ENCODE results near the gene PRKCD.

The PRKCD gene

DNA sequence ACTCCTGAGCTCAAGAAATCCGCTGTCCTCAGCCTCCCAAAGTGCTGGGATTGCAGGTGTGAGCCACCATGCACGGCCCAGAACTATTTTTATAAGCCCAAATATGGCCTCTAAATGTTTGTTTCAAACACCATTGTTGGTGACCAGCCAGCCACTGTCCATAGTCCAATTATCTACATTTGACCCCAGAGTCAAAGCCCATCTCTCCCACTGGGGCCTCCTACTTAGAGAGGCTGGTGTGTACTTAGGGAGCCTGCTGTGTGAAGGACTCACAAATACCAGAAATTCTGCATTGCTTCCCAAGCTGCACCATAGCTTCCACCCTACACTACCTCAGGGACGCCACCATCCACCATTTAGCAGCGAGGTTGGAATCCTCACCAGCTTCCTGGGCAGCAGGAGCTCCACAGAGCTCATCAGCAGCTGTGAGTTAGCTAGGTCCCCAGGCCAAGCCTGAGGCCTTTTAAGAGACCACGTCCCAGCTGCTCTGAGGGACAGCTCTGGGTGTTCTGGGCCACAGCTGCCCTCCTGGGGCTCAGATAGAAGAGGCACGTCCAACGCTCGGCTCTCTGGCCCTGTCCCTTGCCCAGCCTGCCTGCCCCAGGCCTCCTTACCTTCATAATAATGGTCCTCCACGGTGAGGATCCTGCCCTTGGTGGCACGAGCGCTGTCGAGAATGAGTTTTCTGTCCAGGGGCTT, 65.3 kb downstream of the PRKCD start:
- TF ChIP-seq, protein P1, sequence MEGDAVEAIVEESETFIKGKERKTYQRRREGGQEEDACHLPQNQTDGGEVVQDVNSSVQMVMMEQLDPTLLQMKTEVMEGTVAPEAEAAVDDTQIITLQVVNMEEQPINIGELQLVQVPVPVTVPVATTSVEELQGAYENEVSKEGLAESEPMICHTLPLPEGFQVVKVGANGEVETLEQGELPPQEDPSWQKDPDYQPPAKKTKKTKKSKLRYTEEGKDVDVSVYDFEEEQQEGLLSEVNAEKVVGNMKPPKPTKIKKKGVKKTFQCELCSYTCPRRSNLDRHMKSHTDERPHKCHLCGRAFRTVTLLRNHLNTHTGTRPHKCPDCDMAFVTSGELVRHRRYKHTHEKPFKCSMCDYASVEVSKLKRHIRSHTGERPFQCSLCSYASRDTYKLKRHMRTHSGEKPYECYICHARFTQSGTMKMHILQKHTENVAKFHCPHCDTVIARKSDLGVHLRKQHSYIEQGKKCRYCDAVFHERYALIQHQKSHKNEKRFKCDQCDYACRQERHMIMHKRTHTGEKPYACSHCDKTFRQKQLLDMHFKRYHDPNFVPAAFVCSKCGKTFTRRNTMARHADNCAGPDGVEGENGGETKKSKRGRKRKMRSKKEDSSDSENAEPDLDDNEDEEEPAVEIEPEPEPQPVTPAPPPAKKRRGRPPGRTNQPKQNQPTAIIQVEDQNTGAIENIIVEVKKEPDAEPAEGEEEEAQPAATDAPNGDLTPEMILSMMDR (IDR thresholded peaks at IDR 0.05), result no peak

DNA sequence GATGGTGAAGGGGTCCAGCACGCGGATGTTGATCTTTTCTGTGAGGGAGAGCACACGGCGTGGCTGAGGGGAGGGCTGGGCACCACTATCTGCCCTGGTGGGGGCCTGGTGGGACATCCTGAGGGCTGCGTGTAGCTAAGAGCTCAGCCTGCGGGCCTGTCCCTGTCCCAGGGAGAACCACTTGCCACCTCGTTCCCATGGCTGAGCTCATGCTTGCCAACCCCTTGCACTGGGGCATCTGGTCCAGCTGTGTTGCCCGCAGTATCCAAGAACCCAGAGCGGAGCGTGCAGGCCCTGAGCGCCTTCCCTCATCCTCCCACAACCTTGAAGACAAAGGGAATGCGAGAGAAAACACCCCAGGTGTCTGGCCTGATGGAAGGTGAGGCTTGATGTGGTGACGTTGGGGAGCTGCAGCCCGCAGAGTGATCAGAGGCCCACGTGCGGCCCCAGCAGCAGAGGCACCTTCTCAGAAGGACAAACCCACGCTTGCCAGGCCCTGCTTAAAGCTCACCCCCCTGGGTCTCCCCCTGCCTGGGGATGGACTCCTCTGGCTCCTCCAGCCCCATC, 65.9 kb downstream of the PRKCD start:
- TF ChIP-seq, protein P1 (IDR thresholded peaks at IDR 0.05), result no peak

DNA sequence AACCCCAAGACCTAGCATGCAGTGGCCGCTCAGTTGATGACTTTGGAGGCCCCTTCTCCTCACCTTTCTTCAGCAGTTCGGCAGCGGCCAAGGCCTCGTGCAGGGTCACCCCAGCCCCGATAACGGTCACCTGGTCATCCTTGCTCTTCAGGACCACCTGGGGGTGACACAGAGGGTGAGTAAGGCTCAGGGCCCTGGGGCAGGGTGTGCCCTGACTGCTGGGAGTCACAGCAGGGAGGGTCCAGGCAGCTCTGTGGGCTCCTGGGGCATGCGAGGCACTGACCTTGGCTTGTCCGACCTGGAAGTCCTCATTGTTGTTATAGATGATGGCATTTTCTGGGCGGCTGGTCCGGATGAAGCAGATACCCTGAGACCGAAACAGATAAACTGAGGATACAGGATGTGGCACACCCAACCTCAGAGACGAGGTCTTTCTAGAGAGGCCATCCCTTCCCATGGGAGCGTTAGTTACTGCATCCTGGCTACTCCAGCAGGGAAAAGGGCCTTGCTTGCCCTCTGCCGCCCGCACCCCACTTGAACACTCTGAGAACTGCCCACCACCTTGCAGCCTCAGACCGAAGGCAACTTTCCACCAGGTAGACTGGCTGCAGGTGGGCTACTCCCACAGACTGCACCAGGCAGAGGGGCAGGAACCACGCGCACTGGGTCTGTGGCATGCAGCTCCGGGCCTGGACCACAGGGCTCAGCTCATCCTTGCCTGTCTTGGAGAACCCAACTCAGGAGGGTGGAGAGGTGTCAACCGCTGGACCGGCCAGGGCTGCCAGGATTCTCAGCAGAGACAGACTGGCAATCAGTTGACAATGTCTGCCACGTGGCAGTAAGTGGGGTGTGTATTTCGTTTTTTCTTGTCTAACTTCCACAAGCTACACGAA, 67.2 kb downstream of the PRKCD start:
- TF ChIP-seq, protein P1 (IDR thresholded peaks at IDR 0.05), result no peak

DNA sequence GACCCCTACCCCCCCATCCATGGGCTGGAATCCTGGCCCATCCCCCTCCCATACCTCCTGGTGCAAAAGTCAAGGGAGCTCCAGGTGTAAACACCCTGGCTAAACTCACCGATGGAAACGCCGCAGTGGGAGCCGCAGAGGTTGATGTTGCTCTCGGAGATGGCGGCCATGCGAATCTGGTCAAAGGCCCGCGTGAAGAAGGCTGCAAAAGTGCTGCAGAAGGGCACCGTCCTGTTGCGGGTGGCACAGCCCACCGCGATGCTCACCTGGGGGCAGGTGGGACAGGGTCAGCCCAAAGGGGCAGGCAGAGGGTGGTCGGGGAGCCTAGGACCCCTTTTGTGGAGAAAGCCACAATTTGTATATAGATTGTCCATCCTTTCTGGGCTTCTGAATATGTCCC, 68.2 kb downstream of the PRKCD start:
- TF ChIP-seq, protein P1 (IDR thresholded peaks at IDR 0.05), result no peak

DNA sequence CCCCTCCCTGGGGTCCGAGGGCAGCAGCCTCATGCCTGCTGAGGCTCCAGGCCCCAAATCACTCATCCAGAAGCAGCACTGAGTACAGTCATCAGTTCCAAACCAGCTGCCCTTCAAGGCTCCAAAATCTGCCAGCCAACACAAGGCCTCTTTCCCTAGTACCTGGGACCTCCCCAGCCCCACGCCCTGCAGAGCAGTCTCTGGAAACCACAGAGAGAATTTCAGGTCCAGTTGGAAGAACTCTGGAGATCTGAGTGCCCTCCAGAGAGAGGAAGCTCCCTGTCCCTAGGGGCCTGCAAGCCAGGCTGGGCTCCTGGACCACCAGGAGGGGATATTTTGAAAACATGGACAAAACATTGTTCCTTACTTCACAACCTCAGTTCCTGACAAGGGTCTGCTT, 68.6 kb downstream of the PRKCD start:
- TF ChIP-seq, protein P1 (IDR thresholded peaks at IDR 0.05), result no peak

DNA sequence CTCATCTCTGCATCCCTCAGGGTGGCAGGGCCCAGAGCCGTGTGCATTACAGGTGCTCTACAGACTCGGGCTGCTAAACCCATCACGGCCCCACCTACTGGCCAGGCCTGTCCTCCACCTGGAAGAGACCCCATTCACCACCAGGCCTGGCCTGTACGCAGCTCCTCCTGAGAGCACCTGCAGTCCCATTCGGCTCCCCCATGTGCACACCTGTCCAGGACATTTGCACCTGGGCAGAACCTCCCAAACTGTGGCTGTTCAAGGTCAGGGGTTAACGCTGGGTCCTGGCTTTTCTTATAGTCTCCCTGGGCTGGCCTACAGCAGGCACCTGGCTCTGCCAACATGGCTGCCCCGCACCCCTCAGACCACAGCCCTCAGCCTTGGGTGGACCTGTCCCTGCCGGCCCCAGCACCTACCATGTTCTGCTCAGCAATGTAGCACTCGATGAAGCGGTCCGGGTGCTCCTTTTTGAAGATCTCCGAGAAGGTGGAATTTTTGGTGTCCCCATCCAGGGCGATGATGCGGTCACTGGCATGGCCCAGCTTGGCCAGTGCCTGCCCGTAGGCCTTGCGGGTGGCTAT, 69.1 kb downstream of the PRKCD start:
- TF ChIP-seq, protein P1 (IDR thresholded peaks at IDR 0.05), result 0 out of 2 replicates have a peak, but pooled peaks have one; percentile 19

DNA sequence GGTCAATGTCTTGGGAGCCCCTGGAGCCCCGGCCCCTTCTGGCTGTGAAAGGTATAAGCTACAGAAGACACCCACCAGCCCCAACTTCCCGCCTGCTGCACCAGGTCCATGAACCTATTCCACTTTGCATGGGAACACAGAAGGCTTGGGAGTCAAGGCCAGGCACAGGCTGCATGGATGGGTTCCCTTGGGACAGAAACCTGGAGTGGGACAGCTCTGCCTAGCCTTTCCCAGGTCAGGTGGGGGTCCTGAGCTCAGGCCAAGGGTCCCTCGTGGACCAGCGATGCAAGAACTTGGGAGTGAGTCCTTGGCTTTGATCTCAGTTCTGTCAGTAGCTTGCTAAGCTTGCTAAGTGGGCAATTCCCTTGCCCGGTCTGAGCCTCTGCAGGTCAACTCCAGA, 69.8 kb downstream of the PRKCD start:
- TF ChIP-seq, protein P1 (IDR thresholded peaks at IDR 0.05), result no peak
